ENCODE measurements around the gene MYO18A. TPM values are rescaled to one million over a fixed set of nuclear protein-coding genes. Genes with fewer than 3 reads are reported as not detected.
"Not testable (repeated sequence)": the region's sequence is repeated elsewhere in the genome, so short reads cannot be mapped to it uniquely, and the experiment has no call there.

The MYO18A gene
- polyA plus RNA-seq, 1 donor (not counting 4 experiments of a cell fraction or from before 2014, with no cell fraction given) = 20.0 TPM

- no peak for FAIRE-seq
These were observed 24.8 kb upstream of the MYO18A start for GRCh38 chr17:29205047-29205446.

GRCh38 chr17:29204068-29204804 is 24.0 kb upstream of the MYO18A start:
- H3K4me1 ChIP-seq (ENCODE audit: control insufficient read depth, extremely low read depth, insufficient read depth, low read length); H3K27ac ChIP-seq (ENCODE audit: control insufficient read depth, insufficient read depth, low read length); H3K9me1 ChIP-seq (ENCODE audit: control insufficient read depth, extremely low read depth, insufficient read depth, low read length); H3K36me3 ChIP-seq (ENCODE audit: control insufficient read depth in 2 of 2, extremely low read depth in 1 of 2, insufficient read depth in 2 of 2, low read length in 2 of 2); FAIRE-seq; dilution Hi-C loops (cut with MboI; ENCODE audit: extremely low pct_ligation_motif_present, low sequenced_read_pairs); H3K9ac ChIP-seq (ENCODE audit: control insufficient read depth, extremely low read depth, insufficient read depth, low read length); H3K4me3 ChIP-seq (ENCODE audit: control insufficient read depth in 2 of 3, extremely low read depth in 1 of 3, insufficient read depth in 2 of 3, low read depth in 1 of 3, low read length in 3 of 3); DNase-seq (ENCODE audit: low read depth, low spot score); H3K9me3 ChIP-seq (ENCODE audit: control insufficient read depth, low read depth, low read length); H3K4me2 ChIP-seq (ENCODE audit: control insufficient read depth, extremely low read depth, insufficient read depth, low read depth, low read length); H3K79me2 ChIP-seq (ENCODE audit: control insufficient read depth, insufficient read depth, low read length); H4K20me1 ChIP-seq (ENCODE audit: control insufficient read depth, extremely low read depth, insufficient read depth, low read length); H3K27me3 ChIP-seq (ENCODE audit: control insufficient read depth, extremely low read depth, insufficient read depth, low read length); H2AFZ ChIP-seq (ENCODE audit: control insufficient read depth, low read length): not testable (repeated sequence)

More at GRCh38 chr17:29205047-29205446, 24.8 kb upstream of the MYO18A start:
- Histone ChIP-seq H3K9me1 (ENCODE audit: control insufficient read depth, extremely low read depth, insufficient read depth, low read length) (no peaks in the 10 kb centered on the region), H4K20me1 (ENCODE audit: control insufficient read depth, extremely low read depth, insufficient read depth, low read length) (no peaks in the 10 kb centered on the region), H2AFZ (ENCODE audit: control insufficient read depth, low read length) (no peak overlapping the region), H3K27me3 (ENCODE audit: control insufficient read depth, extremely low read depth, insufficient read depth, low read length) (no peaks in the 10 kb centered on the region), H3K4me1 (ENCODE audit: control insufficient read depth, extremely low read depth, insufficient read depth, low read length) (no peaks in the 10 kb centered on the region), H3K9ac (ENCODE audit: control insufficient read depth, extremely low read depth, insufficient read depth, low read length) (no peak overlapping the region), H3K9me3 (ENCODE audit: control insufficient read depth, low read depth, low read length) (no peaks in the 10 kb centered on the region), H3K27ac (ENCODE audit: control insufficient read depth, insufficient read depth, low read length) (no peak overlapping the region), H3K36me3 (ENCODE audit: control insufficient read depth in 2 of 2, extremely low read depth in 1 of 2, insufficient read depth in 2 of 2, low read length in 2 of 2) (no peaks in the 10 kb centered on the region), H3K79me2 (ENCODE audit: control insufficient read depth, insufficient read depth, low read length) (no peaks in the 10 kb centered on the region), H3K4me2 (ENCODE audit: control insufficient read depth, extremely low read depth, insufficient read depth, low read depth, low read length) (no peak overlapping the region), H3K4me3 (ENCODE audit: control insufficient read depth in 2 of 3, extremely low read depth in 1 of 3, insufficient read depth in 2 of 3, low read depth in 1 of 3, low read length in 3 of 3) (no peak overlapping the region)
- TF ChIP-seq, protein P1, sequence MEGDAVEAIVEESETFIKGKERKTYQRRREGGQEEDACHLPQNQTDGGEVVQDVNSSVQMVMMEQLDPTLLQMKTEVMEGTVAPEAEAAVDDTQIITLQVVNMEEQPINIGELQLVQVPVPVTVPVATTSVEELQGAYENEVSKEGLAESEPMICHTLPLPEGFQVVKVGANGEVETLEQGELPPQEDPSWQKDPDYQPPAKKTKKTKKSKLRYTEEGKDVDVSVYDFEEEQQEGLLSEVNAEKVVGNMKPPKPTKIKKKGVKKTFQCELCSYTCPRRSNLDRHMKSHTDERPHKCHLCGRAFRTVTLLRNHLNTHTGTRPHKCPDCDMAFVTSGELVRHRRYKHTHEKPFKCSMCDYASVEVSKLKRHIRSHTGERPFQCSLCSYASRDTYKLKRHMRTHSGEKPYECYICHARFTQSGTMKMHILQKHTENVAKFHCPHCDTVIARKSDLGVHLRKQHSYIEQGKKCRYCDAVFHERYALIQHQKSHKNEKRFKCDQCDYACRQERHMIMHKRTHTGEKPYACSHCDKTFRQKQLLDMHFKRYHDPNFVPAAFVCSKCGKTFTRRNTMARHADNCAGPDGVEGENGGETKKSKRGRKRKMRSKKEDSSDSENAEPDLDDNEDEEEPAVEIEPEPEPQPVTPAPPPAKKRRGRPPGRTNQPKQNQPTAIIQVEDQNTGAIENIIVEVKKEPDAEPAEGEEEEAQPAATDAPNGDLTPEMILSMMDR (optimal IDR thresholded peaks at IDR 0.05 in 1 of 3, IDR thresholded peaks at IDR 0.05 in 1 of 3, conservative IDR thresholded peaks at IDR 0.05 in 1 of 3; ENCODE audit: extremely low read depth in 1 of 3, insufficient read depth in 2 of 3, low read length in 3 of 3) = no peak
- no peak for TF ChIP-seq EZH2 (IDR thresholded peaks at IDR 0.05; ENCODE audit: low read length)
- no peak for DNase-seq (ENCODE audit: low read depth, low spot score)
- dilution Hi-C loops (cut with MboI; ENCODE audit: extremely low pct_ligation_motif_present, low sequenced_read_pairs) = no loop called here

Measured in keratinocyte (primary cell).